Heart left ventricle (tissue), 13 donors: Measurements from ENCODE around the gene ITPR2.

Source experiments
- CTCF ChIP-seq, 12 donors: fragments of 200-600 bp; sonication (generic) in 4 of 12; IDR thresholded peaks; one replicate each; pipeline versions ENCODE4 v1.5.0 to v1.8.0; 2018 to 2022; ENCODE audit warnings: antibody characterized with exemption in 12 of 12, mild to moderate bottlenecking in 5 of 12
- POLR2A ChIP-seq, 2 donors: fragments of 450-650 bp; IDR thresholded peaks; one replicate each; pipeline ENCODE4 v1.6.1; 2017; ENCODE audit warnings: antibody characterized with exemption in 2 of 2, mild to moderate bottlenecking in 2 of 2, moderate library complexity in 2 of 2
- donor health status: ischemic (EF 13 %, LVEDD 7.1; RV severe dilation, severe dysfunction).
- donor health status: DM: no; HTN: yes; CAD: no.
- donor health status: DM: no; HTN: no; CAD: no.
- donor health status: ischemic (EF 25% LVEDD 6.9; RV normal size, moderate dysfunction).
- donor health status: ischemic (EF 25% LVEDD 5.7; RV mildly dilated, moderate dysfunction).
- donor health status: ischemic (EF 35%, LVEDD 5.7; RV mildly dilated, moderate dysfunction).
- donor health status: nonischemic (EF 11% LVEDD 7.7; RV severe dilation, severe dysfunction).
- donor health status: DM: yes; HTN: yes; CAD: no.
- donor health status: PGD.
- donor health status: ischemic (EF 29% LVEDD 5.4; RV normal size, mild dysfunction).
- donor health status: nonischemic (EF 23%, LVEDD 6.1; RV moderate dilation, normal function).

- TF ChIP-seq CTCF (IDR thresholded peaks at IDR 0.05): no peak
- TF ChIP-seq POLR2A (IDR thresholded peaks at IDR 0.05): no peak
Measured at GRCh38 chr12:26737487-26738030, 95.4 kb downstream of the ITPR2 start.
